Kidney capillary endothelial cell (primary cell): Measurements from ENCODE around the gene KCNMA1.
A peak's percentile ranks its signal among the peaks of the same experiment; 100 is the strongest.

ENCODE experiments used
- DNase-seq: peaks from one replicate; pipeline ENCODE4 v3.0.0-alpha.2; 2018; ENCODE audit warnings: low spot score

Gene KCNMA1

DNA sequence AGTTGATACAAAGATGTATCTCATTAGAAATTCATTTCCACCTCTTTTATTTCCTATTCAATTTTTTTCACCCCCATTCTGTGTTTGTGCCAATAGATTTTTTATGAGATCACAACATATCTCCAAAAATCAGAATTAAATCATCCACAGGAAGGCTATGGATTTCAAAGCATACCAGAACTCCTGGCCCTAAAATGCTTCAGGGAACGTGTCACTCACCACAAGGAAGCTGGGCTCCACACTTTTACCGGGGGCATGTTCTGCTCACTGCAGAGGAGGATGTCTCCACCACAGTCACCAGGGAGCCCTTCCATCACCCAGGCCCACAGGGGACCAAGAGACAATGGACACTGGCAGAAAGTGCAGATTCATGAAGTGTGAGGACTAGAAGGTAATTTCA, 456.8 kb downstream of the KCNMA1 start:
- no peak for DNase-seq

DNA sequence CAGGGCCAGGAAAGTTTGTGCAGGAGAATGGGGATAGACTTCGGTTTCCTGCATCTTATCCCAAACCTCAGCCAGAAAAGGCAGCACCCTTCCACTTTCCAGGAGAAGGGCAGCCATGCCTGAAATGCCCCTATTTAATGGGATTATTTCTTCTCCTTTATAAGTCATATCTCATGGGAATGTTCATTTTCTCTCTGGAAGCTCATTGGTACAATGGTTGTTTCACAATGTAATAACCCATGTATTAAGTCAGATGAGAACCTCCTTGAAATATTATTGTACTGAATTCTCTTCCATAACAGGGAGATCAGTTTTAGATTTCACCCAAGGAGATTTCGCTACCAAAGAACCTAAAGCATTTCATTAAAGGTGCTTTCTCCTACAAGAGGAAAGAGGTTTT, 457.5 kb downstream of the KCNMA1 start:
- no peak for DNase-seq

DNA sequence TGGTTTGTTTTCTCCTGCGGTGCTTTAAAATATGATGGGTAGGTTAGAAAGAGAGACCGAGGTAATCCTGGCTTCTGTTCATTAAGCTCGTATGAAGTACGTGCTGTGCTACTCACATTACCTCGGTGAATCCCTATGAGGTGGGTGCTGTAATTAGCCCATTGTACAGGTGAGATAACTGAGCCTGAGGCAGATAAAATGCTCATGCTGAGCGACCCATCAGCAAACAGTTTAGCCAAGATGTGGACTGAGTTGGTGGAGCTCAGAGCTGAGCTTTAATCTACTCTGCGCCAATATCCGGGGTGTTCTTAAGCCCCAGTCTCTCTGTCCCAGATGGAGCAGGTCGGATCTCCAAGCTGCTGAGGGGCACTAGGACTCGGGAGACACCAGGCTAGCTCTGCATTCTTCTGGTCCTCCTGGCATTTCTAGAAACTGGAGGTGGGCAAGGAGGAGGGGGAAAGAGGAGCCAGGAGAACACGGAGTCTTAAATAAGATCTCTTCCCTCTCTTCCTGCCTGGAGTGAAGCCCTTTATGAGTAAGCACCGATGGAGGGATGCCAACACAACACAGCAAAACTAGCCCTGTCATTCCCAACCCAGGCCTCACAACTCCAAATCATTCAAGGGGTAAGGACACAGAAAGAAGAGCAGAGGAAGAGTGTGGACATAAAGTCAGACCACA, 458.5 kb downstream of the KCNMA1 start:
- no peak for DNase-seq

DNA sequence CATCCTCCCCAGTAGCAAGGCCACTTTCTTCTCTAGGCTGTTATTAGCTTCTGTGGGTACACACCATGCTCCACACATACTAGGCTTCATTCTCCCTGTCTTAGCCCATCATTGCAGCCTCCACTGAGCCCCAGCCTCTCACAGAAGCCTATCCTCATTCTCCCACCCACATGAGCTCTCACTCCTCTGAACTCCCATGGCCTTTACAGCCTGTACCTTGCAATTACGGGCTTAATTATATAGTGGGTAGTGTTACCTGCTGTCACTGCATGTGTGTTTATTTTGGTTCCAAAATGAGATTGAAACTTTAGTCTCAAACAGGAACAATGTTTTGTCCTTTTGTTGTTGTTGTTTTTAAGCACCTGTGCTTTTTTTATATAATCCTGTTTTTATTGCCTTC, 460.0 kb downstream of the KCNMA1 start:
- no peak for DNase-seq

DNA sequence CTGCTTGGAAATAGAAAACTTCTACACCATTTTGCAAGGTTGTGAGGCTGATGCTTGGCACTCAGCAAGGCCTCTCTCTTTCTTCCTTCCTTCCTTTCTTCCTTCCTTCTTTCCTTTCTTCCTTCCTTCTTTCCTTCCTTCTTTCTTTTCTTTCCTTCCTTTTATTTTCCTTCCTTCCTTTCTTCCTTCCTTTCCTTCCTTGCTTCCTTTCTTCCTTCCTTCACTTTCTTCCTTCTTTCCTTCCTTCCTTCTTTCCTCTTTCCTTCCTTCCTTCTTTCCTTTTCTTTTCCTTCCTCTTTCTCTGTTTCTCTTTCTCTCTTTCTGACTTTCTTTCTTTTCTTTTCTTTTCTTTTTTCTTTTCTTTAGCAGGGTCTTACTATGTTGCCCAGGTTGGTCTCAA, 460.4 kb downstream of the KCNMA1 start:
- no peak for DNase-seq

DNA sequence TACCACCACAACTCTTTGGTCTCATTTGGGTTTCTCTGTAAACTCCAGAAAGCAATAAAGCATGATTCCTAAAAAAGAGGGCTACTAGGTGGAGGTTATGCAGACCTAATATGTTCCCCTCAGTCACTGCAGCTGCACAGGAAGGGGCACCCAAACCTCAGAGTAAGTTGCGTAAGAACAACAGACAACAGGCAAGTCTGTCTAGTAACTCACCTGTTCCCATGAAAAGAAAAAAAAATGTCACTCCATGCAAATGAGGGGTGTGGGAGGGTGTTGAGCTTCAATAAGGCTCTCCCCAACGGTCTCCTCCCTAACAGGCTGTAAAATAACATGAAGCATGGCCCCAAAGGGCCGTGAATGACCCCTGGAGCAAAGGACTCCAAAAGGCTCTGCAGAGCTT, 461.4 kb downstream of the KCNMA1 start:
- no peak for DNase-seq

DNA sequence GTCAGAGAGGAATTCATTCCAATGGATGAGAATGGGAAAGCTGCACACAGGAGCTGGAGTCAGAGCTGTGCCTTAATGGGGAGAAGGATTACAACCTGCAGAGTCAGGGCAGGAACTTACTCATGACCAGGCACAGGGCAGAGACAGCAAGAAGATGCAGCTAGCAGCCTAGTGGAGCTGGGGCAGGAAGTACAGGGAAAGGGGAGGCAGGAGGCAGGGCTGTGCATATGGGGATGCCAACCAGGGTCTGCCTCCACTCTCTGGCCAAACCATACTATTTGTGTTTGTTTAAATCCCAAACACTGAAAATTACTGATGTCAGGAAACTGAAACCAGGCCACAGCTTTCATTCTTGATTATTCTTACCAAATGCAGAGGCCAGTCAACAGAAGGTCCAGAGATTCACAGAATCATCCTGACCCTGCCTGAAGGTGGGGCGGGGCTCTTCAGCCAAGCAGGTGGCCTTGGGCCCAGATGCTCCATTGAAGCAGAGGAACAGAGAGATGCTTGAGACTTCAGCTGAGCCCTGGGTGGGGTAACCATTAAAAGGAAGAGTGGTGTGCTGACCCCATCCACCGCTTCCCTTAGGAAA, 461.9 kb downstream of the KCNMA1 start:
- DNase-seq: no peak

DNA sequence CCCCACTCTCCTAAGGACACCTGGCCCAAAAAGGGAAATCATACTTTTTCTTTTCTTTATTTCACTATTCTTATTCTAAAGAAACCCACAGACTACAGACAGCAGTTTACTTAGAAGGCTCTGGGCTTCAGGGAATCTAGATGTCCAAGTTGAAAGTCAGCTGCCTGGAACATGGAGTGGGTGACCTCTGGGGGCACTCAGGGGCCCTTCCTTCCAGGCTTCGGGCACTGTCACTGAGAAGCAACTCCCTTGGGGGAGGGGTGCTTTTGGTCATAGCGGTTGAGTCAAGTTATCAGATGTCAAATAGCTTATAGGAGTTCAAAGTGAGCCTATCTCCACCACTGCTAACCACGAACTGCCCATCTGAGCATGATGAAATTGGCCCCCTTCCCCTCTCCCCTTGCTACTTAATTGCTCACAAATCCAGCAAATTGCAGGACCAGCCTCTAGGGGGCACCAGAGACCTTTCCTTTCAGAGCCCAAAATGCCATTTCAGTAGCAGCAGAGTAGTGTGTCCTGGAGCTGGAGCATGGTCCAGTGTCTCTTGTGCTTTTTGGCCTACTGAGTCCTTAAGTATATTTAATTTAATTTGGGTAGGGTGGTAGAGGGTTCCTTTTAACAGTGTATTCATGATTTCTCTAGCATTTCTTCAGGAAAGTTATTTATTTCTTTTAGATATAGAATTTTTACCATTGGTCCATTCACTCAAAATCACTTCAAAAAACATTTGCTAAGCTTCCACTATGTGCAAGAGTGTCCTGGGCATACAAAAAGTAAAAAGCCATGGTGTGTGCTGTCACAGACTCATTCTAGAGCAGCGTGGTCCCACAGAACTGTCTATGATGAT, 463.8 kb downstream of the KCNMA1 start:
- DNase-seq: peak; percentile 66

DNA sequence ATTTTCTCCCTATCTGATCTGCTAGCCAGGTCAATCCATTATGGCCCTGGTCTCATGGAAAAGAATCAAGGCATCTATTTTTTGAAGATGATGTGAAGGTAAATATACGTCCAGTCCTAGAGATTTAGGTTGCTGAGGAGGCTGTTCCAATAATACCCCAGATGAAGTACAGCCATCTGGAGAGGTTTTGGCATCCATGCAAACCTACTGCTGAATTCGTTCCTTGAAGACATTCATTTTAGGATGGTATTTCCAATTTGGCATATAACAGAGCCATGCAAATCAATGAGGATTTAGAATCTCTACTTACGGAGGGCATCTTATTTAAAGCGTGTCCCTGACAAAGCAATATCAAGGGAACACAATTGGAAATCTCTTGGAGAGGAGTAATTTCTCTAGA, 465.5 kb downstream of the KCNMA1 start:
- no peak for DNase-seq

DNA sequence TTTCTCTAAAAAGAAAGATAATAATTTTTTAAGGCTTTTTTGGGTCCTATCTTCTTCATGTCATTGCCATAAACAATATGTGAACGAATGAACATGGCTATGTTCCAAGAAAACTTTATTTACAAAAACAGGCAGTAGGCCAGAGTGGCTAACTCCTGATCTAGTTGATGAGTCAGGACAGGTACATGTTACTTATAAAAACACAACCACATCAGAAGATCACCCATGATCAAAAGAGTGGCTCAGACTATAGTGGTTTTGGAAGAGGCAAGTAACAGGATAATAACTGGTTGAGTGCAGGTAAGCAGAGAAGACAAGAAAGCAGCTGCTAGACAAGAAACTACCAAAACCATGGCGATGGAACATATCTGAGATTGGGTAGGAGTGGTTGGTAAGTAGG, 468.7 kb downstream of the KCNMA1 start:
- no peak for DNase-seq

DNA sequence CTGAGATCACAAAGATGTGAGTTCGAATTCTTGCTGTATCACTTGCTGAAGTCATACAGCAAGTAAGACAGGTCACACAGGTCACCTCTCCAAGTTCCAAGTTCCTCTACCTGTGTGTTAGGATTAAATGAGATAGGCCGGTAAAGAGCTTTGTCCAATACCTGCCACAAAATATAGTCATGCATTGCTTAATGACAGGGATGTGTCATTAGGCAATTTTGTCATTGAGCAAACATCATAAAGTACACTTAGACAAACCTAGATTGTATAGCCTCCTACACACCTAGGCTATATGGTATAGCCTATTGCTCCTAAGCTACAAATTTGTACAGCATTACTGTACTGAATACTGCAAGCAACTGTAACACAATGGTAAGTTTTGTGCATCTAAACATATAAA, 469.4 kb downstream of the KCNMA1 start:
- DNase-seq: no peak

DNA sequence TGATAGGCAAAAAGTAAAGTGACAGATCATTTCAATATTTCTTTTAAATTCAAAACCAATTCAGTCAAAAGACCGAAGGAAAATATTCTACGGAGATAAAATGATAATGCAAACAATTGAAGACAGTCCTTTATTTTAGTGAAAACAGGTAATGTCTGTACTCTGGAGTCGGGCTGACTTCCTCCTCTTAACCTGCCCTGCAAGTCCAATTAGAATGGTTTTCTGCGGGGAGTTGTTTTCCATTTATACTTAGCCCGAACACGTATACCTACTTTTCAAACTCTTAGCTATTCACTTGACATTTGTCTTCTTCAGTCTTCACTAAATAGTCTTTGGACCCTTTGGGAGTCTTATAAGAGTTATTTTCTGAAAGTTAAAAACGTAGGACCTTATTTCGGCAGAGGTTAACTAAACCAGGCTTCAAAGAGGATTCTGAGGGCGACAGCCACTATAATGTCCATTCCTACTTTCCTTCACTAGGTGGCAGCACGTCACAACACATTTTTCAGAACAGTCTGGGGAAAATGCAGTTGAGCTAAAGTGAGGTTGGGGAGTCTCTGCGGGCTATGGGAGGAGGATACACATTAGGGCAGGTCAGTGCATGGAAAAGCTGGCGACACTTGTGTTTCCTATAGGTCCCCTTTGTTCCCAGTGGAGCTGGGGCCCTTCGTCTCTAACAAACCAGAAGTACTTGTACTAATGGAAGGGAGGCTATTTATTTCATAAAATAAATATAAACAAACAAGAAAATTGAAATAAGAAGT, 472.0 kb downstream of the KCNMA1 start:
- no peak for DNase-seq

DNA sequence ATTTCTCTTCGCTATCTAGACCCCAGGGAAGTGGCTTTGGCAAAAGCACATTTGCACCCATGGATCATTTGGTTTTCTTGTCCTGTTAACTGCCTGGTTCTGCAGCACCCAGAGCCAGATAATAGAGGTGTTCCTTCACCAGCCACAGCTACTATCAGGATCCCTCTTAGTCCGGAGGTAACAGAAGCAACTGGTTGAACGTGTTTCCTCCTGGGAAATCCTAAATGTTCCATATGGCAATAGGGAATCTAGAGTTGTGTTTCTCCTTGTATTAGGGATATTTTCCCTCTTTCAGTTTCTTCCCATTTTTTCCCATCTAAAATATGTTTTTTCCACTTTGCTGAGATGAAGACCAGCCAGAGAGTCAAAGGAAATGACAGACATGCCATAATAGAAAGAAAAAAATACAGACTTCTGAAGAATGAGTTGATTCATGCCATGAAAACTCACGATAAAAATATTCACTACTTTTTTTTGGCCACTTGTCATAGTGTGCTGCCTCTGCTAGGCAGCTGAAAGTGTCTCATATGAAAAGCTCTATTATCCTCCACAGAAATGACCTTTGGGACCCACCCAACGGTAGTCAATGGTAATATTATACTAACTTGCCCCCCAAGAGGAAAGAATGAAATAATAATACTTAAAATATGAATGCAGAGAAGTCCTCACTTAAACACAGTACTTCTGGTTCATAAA, 472.8 kb downstream of the KCNMA1 start:
- DNase-seq: no peak

DNA sequence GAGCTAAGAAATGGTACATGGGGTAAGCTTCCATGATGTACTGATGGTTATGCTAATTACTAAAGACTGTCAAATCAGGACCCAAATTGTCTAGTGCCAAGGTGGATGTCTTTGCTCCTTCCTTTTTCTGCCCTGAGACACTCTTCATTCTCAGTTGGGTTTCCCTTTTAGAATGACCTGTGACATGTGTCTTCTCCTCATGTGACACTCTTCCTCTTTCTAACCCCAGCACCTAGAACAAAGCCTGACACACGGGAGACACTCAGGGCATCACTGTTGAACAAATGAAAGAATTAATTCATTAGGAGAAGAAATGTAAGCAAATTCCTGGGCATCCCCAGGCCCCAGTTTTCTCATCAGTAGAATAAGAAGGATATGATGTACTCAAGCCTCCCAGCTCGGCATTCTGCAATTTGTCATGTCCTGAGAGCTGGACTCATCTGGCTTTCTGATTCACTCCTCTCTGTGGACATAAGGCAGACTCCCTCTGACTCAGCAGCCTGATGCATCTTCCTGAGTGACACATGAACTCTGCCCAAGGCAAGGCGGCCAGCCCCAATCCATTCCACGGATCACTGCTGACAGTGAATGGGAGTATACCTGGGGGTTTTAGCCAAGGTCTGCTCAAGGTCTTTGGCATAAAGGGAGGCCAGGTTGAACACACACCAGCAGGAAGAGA, 473.8 kb downstream of the KCNMA1 start:
- DNase-seq: peak; percentile 97

DNA sequence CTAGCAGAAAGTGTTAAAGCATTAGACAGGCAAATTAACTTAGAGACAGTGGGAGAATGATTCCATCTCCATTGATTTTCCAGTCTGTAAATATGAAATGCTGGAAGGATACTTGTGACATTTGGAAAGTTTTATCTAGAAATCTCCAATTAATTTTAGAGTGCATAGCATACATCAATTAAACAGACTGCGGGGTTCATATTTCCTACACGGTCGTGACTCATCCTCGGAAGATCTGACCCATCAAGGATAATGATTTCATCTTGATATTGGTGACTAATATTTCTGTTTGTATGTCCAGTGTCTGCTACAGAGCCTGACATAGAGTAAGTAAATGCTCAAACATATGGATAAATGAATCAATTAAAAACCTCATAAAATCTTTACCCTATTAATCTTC, 474.9 kb downstream of the KCNMA1 start:
- no peak for DNase-seq

DNA sequence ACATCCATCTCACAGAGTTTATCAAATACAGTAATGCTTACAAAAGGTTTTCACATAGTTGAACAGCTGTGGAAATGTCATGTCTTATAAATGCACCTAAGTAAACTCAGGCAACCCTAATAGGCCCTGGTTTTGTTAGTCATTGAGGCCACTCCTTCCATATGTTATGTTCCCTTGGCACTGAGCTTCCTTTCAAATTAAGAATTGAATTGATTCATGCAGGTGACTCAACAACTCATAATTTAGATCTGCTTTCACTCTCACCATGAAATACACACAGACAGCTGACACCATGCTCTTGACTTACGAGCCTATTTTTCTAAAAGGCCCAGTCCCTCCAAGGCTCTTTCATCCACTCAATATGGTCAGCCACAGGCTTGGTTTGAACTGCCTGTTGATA, 476.9 kb downstream of the KCNMA1 start:
- DNase-seq: peak; percentile 89

DNA sequence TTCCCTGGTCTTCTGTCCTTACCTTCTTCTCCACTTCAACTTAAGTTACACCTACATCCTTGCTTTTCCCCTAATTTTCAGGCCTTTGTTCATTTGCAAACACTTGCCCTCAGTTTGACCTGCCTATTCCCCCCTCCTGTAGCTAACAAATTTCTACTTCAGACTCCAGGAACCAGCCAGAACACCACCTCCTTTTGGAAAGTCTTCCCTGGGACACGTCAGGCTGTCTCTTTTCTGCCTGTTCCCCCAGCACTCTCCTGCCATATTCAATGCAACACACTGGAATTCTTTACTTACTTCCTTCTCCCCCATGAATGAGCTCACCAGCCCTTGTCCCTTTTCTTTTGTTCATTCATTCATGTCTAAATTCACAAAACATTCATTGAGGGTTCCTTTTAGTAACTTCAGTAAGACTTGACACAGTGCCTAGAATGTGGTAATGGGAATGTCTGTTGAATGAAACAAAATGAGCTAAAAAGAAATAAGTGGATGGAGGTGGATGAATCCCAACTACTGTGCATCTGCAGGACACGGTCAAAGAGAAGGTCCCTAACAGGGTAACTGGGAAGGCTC, 478.0 kb downstream of the KCNMA1 start:
- DNase-seq: no peak

DNA sequence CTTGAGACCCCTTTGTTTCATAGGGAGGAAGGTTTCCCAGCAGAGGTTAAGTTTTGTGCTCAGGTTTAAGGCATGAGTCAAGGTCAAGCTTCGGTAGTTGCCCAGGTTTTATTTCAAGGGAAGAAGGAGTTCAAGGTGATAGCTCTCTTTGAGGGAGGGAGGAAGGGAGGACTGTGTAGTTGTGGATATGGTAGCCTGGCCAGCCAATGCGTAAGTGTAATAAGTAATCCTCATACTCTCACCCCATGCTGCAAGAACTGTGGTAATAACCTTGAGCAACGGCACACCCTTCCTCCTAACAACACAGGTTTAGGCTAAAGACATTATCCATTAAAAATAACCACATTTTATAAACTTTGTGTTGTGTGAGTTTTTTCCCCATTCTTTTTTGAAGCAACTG, 478.9 kb downstream of the KCNMA1 start:
- DNase-seq: no peak

DNA sequence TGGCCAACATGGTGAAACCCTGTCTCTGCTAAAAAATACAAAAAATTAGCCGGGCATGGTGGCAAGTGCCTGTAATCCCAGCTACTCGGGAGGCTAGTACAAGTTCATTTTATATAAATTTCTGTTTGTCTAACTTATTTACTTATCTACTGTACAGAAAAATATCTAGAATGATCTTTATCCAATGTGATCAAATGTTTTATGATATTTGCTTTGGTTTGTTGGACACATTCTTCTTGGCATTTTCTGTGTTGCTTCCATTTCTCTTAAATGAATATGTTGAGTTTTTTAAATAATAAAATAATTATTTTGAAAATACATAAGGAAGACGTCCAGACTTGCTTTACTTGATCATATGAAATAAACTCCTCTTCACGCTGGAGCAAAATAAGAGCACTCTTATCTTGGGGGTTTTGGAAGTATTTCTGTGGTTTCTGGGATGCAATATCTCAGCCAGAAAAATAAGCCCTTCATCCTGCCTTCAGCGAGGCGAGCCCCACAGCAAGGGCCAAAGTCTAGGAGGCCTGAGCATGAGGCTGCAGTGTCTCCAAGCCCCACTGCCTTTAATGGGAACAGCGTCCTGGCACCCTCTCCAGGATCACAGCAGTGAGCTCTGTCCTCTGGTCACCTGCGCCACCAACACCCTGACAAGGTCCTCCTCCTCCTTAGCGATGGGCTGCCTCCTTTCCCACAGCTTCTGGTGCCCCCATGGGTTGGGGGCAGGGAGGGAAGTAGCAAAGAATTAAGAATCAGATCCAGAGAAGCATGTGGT, 480.2 kb downstream of the KCNMA1 start:
- no peak for DNase-seq

DNA sequence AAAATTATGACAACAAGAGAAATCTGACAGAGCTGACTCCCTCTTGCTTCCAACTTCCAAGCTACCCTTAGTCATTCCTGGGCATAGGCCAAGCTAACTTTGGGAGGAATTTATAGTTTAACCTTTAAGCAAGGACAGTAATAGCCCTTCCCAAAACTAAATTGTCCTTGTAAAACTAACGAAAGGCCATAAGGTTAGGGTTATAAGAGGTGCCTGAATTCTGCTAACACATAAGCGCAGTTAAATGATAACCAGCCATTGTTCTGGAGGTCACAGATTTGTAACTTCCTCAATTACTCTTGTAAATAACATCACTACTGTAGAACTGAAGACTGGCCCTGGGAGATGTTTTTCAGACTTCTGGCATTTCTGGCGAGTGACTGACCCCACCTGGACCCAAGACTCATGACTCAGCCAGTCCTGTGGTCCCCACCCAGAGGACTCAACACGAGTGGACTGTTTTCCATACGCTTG, 481.2 kb downstream of the KCNMA1 start:
- DNase-seq: no peak
